ENCODE measurements around the gene NBEA.

GRCh38 chr13:35479038-35479492 is 537.0 kb downstream of the NBEA start:
- TF ChIP-seq CTCF (IDR thresholded peaks at IDR 0.05) (no peak), POLR2A (IDR thresholded peaks at IDR 0.05) (no peak)

All from heart left ventricle (tissue), 13 donors.